Stimulated activated CD4-positive, alpha-beta T cell treated with anti-CD3 and anti-CD28 coated beads, Interleukin-2, amount 100 ng/mL, for 4 hours (primary cell): ENCODE data around the gene LRRC2.
"Not testable (repeated sequence)": the region's sequence is repeated elsewhere in the genome, so short reads cannot be mapped to it uniquely, and the experiment has no call there.

Experiments used
- DNase-seq: peaks from one replicate; pipeline ENCODE4 v3.0.0-alpha.2; 2020; ENCODE audit warnings: low read depth

The LRRC2 gene, protein sequence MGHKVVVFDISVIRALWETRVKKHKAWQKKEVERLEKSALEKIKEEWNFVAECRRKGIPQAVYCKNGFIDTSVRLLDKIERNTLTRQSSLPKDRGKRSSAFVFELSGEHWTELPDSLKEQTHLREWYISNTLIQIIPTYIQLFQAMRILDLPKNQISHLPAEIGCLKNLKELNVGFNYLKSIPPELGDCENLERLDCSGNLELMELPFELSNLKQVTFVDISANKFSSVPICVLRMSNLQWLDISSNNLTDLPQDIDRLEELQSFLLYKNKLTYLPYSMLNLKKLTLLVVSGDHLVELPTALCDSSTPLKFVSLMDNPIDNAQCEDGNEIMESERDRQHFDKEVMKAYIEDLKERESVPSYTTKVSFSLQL

DNA sequence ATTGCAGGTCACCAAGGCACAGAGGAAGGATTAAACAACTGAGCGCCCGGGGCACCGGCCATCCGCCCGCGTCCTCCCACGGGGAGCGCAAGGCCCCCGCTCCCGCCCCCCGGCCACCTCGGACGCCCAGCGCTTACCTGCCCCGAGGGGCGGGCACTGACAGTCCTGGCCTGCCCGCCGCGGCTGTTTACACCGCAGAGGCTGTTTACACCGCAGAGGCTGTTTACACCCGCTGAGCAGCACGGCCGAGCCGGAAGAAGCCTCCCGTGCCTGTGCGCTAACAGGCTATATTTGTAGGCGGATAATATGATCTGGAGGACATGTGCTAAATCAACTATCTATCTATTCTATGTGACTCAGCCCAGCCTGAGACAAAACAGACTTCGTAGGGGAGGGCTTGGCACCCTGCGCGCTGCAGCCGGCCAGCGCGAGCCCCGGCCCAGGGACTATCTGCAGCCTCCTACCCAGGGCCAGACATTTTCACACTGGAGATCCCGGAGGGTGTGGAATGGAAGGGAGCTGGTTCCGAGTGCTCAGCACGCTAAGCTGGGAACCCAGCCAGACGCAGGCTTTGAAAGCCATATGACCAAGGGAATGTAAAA, at the start of gene LRRC2:
LRRC2 (minus strand) TSS at position 263 of the 602 bp plus-strand sequence. CDS start 14,711 bp downstream, outside the sequence.
- DNase-seq, result no peak

GRCh38 chr3:46615050-46615775, 49.1 kb upstream of the LRRC2 start:
- DNase-seq, result no peak

DNA sequence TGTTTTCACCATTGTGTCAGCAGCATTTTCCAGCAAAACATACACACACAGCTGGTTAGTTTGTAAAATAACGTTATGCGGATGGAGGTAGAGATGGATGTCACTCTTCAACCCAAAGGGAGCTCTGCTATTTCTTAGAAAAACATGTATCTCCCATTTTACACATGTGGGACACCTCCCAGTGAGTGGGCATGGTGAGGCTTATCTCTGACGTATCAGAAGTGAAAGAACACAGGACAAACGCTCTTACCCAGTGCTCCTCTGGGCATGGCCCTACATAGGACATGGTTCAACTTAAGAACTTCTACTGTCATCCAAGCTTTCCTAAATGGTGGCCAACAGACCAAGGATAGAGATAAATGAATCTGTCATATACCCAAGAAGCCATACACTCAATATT, 48.3 kb upstream of the LRRC2 start:
- no peak for DNase-seq

DNA sequence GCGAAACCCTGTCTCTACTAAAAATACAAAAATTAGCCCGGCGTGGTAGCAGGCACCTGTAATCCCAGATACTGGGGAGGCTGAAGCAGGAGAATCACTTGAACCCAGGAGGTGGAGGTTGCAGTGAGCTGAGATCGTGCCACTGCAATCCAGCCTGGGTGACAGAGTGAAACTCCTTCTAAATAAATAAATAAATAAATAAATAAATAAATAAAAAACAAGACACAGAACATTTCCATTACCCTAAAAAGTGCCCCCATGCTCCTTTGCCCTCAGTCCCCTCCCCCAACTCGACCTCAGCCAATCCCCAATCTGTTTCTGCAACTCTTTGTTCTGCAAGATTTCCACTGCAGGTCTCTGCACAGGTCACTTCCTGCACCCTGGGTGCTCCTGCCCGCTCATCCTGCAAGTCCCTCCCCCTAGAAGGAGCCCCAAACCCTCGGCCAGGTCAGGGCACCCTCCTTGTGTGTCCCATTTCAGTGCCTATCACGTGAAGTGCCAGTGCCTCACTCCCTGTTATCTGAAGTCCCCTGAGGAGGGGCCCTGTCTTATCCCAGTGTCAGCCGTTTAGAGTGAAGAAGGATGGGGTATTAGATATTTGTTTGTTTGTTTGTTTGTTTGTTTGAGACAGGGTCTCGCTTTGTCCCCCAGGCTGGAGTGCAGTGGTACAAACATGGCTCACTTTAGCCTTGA, 47.4 kb upstream of the LRRC2 start:
- no peak for DNase-seq

GRCh38 chr3:46612324-46612723, 46.2 kb upstream of the LRRC2 start, which contains the start of gene FAM240A:
FAM240A (plus strand) TSS chr3:46612525; CDS start chr3:46612684, 159 bp downstream.
- no peak for DNase-seq

GRCh38 chr3:46609944-46610722, 44.0 kb upstream of the LRRC2 start:
- no peak for DNase-seq

GRCh38 chr3:46609212-46609721, 43.2 kb upstream of the LRRC2 start:
- DNase-seq, result no peak

GRCh38 chr3:46607603-46608028, 41.5 kb upstream of the LRRC2 start:
- DNase-seq, result no peak

GRCh38 chr3:46604127-46604526, 38.0 kb upstream of the LRRC2 start:
- DNase-seq, result no peak

DNA sequence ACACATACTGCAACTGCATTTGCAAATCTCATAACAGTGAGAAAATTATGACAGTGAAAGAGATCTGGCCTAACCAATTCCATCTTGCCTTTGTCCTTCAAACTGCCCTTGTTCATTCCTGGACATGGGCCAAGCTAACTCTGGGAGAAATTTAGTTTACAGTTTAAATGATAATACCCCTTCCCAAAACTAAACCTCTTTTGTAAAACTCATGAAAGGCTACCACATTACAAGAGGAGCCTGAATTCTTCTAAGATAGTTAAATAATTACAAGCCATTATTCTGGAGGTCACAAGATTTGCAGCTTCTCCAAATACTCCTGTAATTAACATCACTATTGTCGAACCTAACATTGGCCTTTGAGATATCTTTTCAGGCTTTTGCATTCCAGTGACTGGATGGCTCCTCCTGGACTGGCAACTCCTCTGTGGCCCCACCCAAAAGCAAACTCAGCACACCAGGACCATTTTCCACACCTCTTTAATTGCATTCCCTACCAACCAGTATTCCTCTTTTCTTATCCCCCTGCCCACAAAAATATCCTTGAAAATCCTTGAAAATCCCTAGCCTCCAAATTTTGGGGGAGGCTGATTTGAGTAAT, 37.4 kb upstream of the LRRC2 start:
- DNase-seq, result no peak

- no peak for DNase-seq
Measured at GRCh38 chr3:46599590-46599989, 33.5 kb upstream of the LRRC2 start.

- DNase-seq, result no peak
Measured at GRCh38 chr3:46595819-46596314, 29.8 kb upstream of the LRRC2 start.

DNA sequence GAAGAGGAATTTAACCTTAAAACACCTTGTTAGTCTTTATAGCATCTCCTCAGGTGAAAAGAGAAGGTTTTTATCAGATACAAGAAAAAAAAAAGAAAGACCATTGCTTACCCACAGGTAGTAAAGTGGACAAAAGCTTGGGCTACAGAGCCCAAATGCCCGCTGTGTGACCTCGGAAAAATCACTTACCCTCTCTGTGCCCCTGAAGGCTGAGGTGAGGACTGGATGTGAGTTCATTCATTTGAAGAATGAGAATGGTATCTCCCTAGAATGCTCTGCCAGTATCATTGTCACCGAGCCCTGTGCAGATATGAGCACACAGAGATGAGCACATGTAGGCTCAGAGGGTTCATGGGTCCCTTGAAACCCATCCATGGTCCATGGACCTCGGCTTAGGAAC, 28.6 kb upstream of the LRRC2 start:
- no peak for DNase-seq

DNA sequence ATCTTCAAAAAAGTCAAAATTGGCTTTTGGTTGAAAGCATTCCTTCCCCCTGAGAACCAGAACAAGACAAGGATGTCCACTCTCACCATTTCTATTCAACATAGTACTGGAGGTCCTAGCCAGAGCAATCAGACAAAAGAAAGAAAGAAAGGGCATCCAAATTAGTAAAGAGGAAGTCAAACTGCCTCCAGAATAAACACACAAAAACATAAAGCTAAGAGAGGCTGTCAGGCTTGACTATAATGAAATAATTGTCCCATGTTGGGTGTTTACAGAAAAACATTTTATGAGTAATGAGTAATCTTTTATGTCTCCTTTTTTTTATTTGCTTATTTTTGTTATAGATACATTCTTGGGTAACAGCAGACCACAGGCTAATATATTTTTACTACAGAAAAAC, 27.9 kb upstream of the LRRC2 start:
- no peak for DNase-seq

- DNase-seq, result no peak
Measured at GRCh38 chr3:46593274-46593862, 27.3 kb upstream of the LRRC2 start.

GRCh38 chr3:46587268-46587667, 21.2 kb upstream of the LRRC2 start:
- DNase-seq, result not testable (repeated sequence)

- no peak for DNase-seq
Measured at GRCh38 chr3:46586738-46587246, 20.7 kb upstream of the LRRC2 start.

GRCh38 chr3:46585799-46586693, 19.9 kb upstream of the LRRC2 start:
- DNase-seq, result no peak
